ENCODE data around the gene NHLRC1.

NHLRC1 gene

GRCh38 chr6:18136260-18136659, 13.8 kb upstream of the NHLRC1 start:
- Histone ChIP-seq H3K27me3 (ENCODE audit: insufficient read depth, insufficient read length) (no peaks in the 10 kb centered on the region), H3K4me3 (ENCODE audit: insufficient read length, low read depth) (no peak overlapping the region), H3K36me3 (ENCODE audit: insufficient read depth, insufficient read length, low read length) (peaks cover 26% of the 10 kb centered on the region), H3K4me1 (ENCODE audit: insufficient read depth, insufficient read length) (no peaks in the 10 kb centered on the region), H3K9ac (ENCODE audit: insufficient read length, low read depth) (no peak overlapping the region), H3K9me3 (ENCODE audit: insufficient read depth, low read length) (no peaks in the 10 kb centered on the region)
- TF ChIP-seq ZNF274 (IDR thresholded peaks at IDR 0.05; ENCODE audit: low read depth, low read length) (no peak), YY1 (IDR thresholded peaks at IDR 0.05; ENCODE audit: insufficient read depth, insufficient read length) (no peak)
- DNase-seq (ENCODE audit: low read depth, low spot score): no peak

GRCh38 chr6:18135171-18135570, 12.7 kb upstream of the NHLRC1 start:
- H3K9me3 ChIP-seq (ENCODE audit: insufficient read depth, low read length): no peaks in the 10 kb centered on the region
- TF ChIP-seq SUZ12 (IDR thresholded peaks at IDR 0.05; ENCODE audit: extremely low read depth, insufficient read depth, insufficient read length) (no peak), YY1 (IDR thresholded peaks at IDR 0.05; ENCODE audit: insufficient read depth, insufficient read length) (no peak), ZNF274 (IDR thresholded peaks at IDR 0.05; ENCODE audit: low read depth, low read length) (no peak)
- no peak overlapping the region for H3K9ac ChIP-seq (ENCODE audit: insufficient read length, low read depth)
- no peak for DNase-seq (ENCODE audit: low read depth, low spot score)
- H3K4me1 ChIP-seq (ENCODE audit: insufficient read depth, insufficient read length): no peaks in the 10 kb centered on the region
- no peak overlapping the region for H3K4me3 ChIP-seq (ENCODE audit: insufficient read length, low read depth)
- peaks cover 19% of the 10 kb centered on the region for H3K36me3 ChIP-seq (ENCODE audit: insufficient read depth, insufficient read length, low read length)
- no peaks in the 10 kb centered on the region for H3K27me3 ChIP-seq (ENCODE audit: insufficient read depth, insufficient read length)

GRCh38 chr6:18132346-18132745, 9.9 kb upstream of the NHLRC1 start:
- Histone ChIP-seq H3K4me1 (ENCODE audit: insufficient read depth, insufficient read length) (no peaks in the 10 kb centered on the region), H3K9me3 (ENCODE audit: insufficient read depth, low read length) (no peaks in the 10 kb centered on the region), H3K27me3 (ENCODE audit: insufficient read depth, insufficient read length) (no peaks in the 10 kb centered on the region), H3K36me3 (ENCODE audit: insufficient read depth, insufficient read length, low read length) (peaks cover 6% of the 10 kb centered on the region), H3K9ac (ENCODE audit: insufficient read length, low read depth) (no peak overlapping the region), H3K4me3 (ENCODE audit: insufficient read length, low read depth) (no peak overlapping the region)
- TF ChIP-seq YY1 (IDR thresholded peaks at IDR 0.05; ENCODE audit: insufficient read depth, insufficient read length) (no peak), ZNF274 (IDR thresholded peaks at IDR 0.05; ENCODE audit: low read depth, low read length) (no peak), SUZ12 (IDR thresholded peaks at IDR 0.05; ENCODE audit: extremely low read depth, insufficient read depth, insufficient read length) (no peak)
- DNase-seq (ENCODE audit: low read depth, low spot score): no peak

- Histone ChIP-seq H3K9ac (ENCODE audit: insufficient read length, low read depth) (no peak overlapping the region), H3K36me3 (ENCODE audit: insufficient read depth, insufficient read length, low read length) (peaks cover 6% of the 10 kb centered on the region), H3K27me3 (ENCODE audit: insufficient read depth, insufficient read length) (no peaks in the 10 kb centered on the region), H3K9me3 (ENCODE audit: insufficient read depth, low read length) (no peaks in the 10 kb centered on the region), H3K4me1 (ENCODE audit: insufficient read depth, insufficient read length) (peaks cover 2% of the 10 kb centered on the region), H3K4me3 (ENCODE audit: insufficient read length, low read depth) (no peak overlapping the region)
- TF ChIP-seq ZNF274 (IDR thresholded peaks at IDR 0.05; ENCODE audit: low read depth, low read length) (no peak), YY1 (IDR thresholded peaks at IDR 0.05; ENCODE audit: insufficient read depth, insufficient read length) (no peak), SUZ12 (IDR thresholded peaks at IDR 0.05; ENCODE audit: extremely low read depth, insufficient read depth, insufficient read length) (no peak)
- no peak for DNase-seq (ENCODE audit: low read depth, low spot score)
These were observed 3.6 kb upstream of the NHLRC1 start for GRCh38 chr6:18126121-18126520.

GRCh38 chr6:18121580-18122127, 823 bp downstream of the NHLRC1 start:
- Histone ChIP-seq H3K9ac (ENCODE audit: insufficient read length, low read depth) (no peak overlapping the region), H3K9me3 (ENCODE audit: insufficient read depth, low read length) (no peaks in the 10 kb centered on the region), H3K4me3 (ENCODE audit: insufficient read length, low read depth) (no peak overlapping the region), H3K36me3 (ENCODE audit: insufficient read depth, insufficient read length, low read length) (no peaks in the 10 kb centered on the region), H3K27me3 (ENCODE audit: insufficient read depth, insufficient read length) (no peaks in the 10 kb centered on the region), H3K4me1 (ENCODE audit: insufficient read depth, insufficient read length) (peaks cover 2% of the 10 kb centered on the region)
- TF ChIP-seq YY1 (IDR thresholded peaks at IDR 0.05; ENCODE audit: insufficient read depth, insufficient read length) (no peak), ZNF274 (IDR thresholded peaks at IDR 0.05; ENCODE audit: low read depth, low read length) (no peak), SUZ12 (IDR thresholded peaks at IDR 0.05; ENCODE audit: extremely low read depth, insufficient read depth, insufficient read length) (no peak)
- DNase-seq (ENCODE audit: low read depth, low spot score): no peak

GRCh38 chr6:18119236-18119635, 3.2 kb downstream of the NHLRC1 start:
- DNase-seq (ENCODE audit: low read depth, low spot score): no peak
- Histone ChIP-seq H3K9ac (ENCODE audit: insufficient read length, low read depth) (no peak overlapping the region), H3K27me3 (ENCODE audit: insufficient read depth, insufficient read length) (no peaks in the 10 kb centered on the region), H3K36me3 (ENCODE audit: insufficient read depth, insufficient read length, low read length) (no peaks in the 10 kb centered on the region), H3K4me1 (ENCODE audit: insufficient read depth, insufficient read length) (peaks cover 2% of the 10 kb centered on the region), H3K9me3 (ENCODE audit: insufficient read depth, low read length) (no peaks in the 10 kb centered on the region), H3K4me3 (ENCODE audit: insufficient read length, low read depth) (no peak overlapping the region)
- TF ChIP-seq ZNF274 (IDR thresholded peaks at IDR 0.05; ENCODE audit: low read depth, low read length) (no peak), YY1 (IDR thresholded peaks at IDR 0.05; ENCODE audit: insufficient read depth, insufficient read length) (no peak), SUZ12 (IDR thresholded peaks at IDR 0.05; ENCODE audit: extremely low read depth, insufficient read depth, insufficient read length) (no peak)

- Histone ChIP-seq H3K4me1 (ENCODE audit: insufficient read depth, insufficient read length) (peaks cover 2% of the 10 kb centered on the region), H3K4me3 (ENCODE audit: insufficient read length, low read depth) (no peak overlapping the region), H3K36me3 (ENCODE audit: insufficient read depth, insufficient read length, low read length) (no peaks in the 10 kb centered on the region), H3K9ac (ENCODE audit: insufficient read length, low read depth) (no peak overlapping the region), H3K9me3 (ENCODE audit: insufficient read depth, low read length) (no peaks in the 10 kb centered on the region), H3K27me3 (ENCODE audit: insufficient read depth, insufficient read length) (no peaks in the 10 kb centered on the region)
- TF ChIP-seq YY1 (IDR thresholded peaks at IDR 0.05; ENCODE audit: insufficient read depth, insufficient read length) (no peak), SUZ12 (IDR thresholded peaks at IDR 0.05; ENCODE audit: extremely low read depth, insufficient read depth, insufficient read length) (no peak), ZNF274 (IDR thresholded peaks at IDR 0.05; ENCODE audit: low read depth, low read length) (no peak)
- DNase-seq (ENCODE audit: low read depth, low spot score): no peak
These were observed 4.1 kb downstream of the NHLRC1 start for GRCh38 chr6:18118330-18118729.
